Brain pericyte (primary cell): Measurements from ENCODE around the gene LDB3.

ENCODE experiments used
- DNase-seq: peaks from one replicate; pipeline ENCODE4 v3.0.0-alpha.2; 2012; ENCODE audit warnings: low read depth, low spot score

Gene LDB3

DNA sequence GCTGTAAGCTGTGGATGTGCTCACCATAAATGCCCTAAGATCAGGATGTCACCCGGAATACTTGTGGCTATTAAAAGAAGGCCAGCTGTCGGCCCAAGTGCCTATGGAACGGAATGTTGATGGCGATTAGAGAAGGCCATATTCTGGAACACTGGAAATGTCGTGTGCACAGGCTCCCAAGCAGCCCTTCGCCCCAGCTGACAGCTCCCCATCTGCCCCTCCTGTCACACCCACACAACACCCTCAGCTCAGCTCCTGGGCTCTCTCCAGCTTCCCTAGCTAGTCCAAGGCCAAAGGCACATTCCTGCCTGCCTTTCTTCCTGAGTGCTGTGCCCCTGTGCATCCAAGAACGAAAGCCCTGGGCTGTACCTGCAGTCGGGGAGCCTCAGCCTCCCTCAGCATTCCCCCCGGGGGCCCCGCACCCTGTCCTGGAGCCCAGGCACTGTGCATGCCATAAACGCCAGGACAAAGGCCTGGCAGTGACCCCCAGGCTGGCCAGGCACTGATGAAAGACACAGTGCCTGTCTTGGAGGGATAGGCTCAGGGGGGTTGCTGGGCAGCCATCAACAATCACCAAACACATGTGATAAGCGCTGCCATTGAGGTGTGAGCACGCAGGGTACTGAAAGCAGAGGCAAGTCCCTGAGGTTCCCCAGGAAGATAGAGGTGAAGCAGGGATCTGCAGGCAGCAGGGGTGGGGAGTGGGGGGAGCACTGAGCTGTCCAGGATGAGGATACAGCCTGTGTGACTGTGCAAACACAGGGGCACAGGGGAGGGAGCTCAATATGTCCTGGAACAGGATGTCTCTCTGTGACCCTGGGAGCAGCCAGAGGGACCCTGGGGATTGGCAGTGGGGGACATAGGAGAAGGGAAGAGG lies 3.7 kb upstream of the LDB3 start:
- DNase-seq, result no peak

DNA sequence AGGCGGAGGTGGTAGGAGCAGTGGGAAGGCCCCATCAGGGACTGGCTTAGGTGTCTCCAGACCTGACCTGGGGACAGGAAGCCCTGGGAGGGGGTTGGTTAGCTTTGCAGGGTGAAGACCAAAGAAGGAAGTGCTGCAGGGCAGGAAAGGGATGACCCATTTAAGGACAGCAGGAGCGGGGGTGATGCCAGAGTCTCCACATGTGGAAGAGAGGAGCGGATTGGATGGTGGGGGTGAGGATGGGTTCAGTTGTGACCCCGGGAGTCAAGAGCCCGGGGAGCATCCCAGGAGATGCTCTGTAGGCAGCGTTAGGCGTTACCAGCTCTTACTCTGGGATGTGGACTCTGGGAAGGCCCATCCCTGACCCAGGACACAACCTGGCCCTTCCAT lies 3.1 kb upstream of the LDB3 start:
- no peak for DNase-seq

DNA sequence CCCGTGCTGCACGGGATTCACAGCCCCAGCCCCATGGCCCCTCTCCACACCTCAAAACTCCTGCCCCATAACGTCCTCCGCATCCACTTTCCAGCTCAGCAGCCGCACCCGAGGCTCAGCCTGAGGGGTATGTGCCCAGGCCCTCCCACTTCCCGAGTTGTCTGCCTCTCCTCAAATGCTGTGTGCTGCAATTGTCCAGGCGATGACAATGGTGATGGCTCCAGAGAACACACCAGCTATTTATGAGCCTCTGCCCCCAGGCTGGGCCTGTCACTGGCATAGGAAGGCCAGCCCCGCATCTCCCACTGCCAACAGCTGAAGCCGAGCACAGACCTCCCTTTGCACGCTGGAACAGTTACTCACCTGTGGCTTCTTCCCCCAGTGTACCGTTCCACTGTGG lies 2.4 kb upstream of the LDB3 start:
- no peak for DNase-seq

DNA sequence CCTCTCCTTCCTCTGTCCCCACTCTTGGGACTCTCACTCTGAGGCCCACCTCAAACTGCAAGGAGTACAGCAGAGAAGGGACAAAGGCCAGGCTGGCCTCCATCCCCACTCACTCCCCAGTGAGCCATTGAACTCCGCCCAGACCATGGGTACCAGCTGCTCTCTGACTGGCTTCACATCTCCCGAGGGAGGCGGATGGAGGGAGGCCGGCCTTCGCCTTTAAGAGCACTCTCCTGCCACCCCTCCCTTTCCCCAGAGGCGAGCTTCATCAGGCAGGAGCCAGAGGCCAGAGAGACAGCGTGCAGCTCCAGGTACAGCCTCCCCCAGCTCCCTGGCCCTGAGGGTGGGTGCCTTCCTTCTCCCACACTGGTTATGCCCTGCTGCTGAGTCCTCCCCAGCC lies 1.8 kb upstream of the LDB3 start:
- no peak for DNase-seq

DNA sequence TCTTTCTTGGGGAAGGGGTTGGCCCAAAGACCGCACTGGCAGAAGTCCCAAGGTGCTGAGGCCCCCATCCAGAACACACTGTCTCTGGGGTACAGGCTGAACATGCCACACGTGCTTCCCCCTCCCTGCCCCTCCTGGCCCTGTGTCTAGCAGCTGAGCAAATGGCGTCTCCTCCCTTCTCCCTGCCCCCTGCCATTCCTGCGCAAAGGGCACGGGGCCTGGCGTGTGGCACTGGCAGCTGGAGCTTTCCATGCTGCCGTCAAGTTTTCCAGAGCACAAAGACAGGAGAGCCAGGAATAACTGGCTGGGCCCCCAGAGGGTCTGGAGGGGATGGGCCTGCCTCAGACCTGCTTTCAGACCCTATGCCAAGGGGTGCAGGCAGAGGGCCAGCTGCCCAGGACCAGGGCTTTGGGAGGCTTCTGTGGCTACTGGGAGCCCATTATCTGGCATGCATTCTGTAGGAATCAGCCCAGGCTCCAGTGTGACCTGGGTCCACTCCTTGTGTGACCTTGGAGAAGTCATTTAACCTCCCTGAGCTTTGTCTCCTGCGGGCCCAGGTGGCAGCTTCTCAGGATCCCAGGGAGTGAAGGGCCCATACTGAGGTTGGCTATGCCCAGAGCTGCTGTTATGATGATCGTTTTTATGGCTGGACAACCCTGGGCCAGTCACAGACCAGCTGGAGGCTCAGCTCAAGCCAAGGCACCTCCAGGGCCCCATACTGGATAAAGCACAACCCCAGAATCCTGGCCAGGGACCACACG lies 710 bp upstream of the LDB3 start:
- no peak for DNase-seq

DNA sequence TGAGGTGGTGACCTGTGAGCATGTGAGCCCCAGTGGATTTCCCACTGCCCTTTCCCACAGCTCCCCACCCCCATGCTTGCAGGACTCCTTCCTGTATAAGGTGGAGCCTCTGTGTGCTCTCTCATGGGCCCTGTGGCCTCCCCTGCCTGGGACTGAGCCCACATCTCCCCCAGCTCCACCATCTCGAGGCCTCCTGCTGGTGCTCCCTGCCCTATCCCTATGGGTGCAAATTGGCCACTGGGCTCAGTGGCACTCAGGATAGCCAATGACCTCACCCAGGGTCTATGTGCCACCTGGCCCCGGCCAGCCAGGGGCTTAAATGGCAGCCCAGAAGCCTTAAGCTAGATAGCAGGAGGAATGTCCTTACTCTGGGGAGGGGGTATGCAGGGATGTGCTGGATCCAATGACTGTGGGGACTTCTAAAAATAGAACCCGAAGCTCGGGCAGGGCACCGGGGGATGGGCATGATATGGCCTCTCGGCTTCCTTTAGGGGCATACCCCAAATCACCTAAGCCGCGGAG lies 2.0 kb downstream of the LDB3 start:
- no peak for DNase-seq

DNA sequence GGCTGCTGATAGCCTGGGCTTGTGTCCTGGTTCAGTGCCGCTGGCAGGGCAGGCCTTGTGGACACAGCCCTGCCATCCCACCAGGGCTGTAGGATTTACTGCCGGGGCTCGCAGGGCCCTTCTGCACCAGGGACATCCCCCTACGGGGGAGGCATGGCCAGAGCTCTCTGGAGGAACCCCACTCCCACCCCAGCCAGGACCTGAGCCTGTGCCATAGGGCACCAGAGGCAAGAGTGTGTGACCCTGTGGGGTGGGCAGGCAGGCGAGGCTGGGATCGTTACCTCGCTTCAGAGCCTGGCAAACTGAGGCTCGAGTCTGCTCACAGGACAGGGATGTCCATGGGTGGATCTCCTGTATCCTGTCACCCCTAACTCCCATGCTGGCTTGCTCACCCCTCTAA lies 2.6 kb downstream of the LDB3 start:
- no peak for DNase-seq

DNA sequence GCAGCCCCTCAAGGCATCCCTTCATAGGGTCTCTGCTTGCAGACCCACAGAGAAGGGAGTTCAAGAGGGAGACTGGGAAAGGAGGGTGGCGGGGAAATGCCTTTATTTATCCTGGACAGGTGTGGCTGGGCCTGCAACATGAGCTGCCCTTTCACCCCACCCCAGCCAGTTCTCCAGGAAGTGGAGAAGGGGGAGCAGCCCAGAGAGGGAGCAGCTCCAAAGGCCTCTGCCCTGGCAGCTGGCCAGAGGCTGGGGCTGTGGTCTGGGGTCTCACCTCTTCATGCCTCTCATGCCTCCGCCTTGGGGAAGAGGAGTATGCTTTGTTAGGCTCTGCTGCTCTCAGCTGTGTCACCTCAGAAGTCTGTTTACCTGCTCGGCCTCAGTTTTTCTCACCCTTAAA lies 3.1 kb downstream of the LDB3 start:
- DNase-seq, result no peak

DNA sequence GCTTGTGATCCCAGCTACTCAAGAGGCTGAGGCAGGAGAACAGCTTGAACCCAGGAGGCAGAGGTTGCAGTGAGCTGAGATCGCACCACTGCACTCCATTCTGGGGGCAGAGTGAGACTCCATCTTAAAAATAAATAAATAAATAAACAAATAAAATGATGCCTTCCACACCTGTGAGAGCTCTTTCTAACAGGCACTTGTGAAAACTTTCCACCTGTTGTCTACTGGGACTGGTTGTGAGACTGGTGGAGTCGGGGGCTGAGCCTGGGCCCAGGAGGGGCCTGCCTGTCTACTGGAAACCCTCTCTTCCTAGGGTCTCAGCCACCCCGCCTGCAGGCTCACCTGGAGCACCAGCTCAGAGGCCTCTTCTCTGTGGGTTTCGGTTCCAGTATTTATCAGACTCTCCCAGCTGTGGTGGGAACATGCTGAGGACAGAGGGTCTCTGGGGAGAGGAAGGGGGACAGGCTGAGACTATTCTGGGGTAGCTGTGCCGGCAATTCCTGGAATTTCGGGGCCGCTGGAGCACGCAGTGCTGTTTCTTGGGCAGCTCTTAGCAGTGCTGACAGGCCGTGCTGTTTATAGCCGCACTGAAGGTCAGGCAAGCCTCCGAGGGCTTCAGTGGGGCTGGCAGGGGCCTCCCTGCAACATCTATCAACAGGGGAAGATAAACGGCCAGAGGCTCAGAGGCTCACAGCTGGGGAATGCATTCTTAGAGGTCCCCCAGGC lies 3.8 kb downstream of the LDB3 start:
- DNase-seq, result no peak

DNA sequence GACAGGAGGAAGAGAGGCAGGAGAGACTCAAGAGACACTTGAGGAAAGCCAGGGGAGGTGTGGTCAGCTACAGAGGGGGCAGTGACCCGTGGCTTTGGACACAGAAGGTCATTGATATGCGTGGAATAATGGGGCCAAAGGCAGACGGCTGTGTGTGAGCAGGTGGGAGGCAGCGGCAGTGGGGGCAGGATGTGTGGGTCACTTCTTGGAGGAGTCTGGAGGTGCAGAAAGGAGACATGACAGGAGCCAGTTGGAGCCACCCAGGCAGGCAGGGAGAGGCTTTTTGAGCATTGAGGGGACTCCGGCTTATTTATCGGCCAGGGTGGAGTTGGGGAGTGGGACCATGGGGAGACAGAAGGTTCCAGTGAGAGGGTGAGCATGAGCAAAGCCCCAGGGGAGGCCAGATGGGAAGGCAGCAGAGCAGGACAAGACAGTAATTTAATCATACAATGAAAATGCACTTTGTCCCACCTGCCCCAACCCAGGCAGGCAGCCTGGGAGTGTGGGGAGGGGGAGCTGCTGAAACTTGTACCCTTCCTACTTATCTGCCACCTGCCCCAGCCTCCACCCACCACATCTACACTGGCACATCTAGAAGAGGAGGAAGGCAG lies 5.0 kb downstream of the LDB3 start:
- DNase-seq, result no peak

DNA sequence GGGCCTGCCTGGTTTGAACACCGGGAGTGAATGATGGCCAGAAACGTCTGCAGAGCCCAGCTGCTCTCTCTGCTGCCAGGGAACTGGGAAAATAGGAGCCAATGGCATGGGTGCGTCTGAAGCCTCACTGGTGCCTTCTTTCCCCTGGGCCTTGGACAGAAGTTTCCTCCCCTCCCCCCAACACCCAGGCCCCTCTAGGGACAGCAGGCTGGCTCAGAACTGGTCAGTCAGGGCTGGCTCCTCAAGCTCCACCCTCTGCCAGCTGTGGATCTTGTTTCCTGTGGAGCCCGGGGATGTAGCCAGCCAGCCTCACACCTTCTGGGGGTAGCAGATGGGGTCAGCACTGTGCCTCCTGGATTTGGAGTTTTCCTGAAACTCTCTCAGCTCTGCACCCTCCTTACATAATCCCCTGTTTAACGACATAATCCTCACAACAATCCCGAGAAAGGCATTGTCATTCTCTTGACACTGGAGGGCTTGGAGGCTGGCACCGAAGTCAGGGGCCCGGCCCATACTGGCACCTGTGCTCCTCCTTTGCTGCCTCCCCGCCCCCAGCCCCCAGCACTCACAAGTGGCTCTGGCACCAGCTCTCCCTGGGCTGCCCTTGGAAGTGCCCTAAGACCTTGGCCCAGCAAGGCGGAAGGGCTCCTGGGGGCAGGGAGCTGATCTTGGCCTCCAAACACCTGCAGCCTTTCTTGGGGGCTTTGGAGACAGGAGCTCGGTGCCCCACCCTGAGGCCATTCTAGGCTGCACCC lies 5.7 kb downstream of the LDB3 start:
- DNase-seq, result no peak

DNA sequence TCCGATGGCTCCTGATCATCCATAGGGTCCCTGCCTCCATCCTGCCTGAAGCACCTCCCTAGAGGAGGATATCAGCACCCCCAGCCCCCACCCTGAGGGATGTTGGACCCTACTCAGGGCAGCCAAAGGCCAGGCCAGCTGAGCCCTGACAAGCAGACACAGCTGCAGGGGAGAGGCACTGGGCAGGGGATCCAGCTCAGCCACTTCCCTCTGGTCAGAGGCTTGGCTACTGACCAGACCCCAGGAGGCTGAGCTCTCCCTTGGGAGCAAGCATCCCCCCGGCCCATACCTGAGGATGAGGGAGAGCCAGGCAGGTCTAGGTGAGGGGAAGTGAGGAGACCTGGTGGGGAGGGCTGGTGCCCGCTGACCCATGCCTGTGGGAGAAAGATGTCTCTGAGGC lies 6.6 kb downstream of the LDB3 start:
- no peak for DNase-seq

DNA sequence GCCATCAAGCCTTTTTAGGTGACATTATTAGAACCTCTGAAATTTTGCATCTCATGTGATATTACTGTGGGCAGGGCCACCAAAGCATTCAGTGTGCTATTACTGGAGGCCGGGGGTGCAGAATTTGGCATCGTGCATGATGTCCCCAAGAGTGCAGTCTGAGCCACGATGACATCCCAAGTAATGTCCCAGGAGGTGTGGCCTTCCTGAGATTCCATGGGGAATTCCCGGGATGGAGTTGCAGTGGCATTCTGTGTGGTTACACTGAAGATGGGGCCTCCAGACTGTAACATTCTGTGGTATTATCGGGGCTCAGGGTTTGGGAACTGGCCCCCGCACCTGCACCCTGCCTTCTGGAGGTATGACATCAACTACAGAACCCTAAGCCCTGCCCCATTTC lies 9.1 kb downstream of the LDB3 start:
- no peak for DNase-seq

DNA sequence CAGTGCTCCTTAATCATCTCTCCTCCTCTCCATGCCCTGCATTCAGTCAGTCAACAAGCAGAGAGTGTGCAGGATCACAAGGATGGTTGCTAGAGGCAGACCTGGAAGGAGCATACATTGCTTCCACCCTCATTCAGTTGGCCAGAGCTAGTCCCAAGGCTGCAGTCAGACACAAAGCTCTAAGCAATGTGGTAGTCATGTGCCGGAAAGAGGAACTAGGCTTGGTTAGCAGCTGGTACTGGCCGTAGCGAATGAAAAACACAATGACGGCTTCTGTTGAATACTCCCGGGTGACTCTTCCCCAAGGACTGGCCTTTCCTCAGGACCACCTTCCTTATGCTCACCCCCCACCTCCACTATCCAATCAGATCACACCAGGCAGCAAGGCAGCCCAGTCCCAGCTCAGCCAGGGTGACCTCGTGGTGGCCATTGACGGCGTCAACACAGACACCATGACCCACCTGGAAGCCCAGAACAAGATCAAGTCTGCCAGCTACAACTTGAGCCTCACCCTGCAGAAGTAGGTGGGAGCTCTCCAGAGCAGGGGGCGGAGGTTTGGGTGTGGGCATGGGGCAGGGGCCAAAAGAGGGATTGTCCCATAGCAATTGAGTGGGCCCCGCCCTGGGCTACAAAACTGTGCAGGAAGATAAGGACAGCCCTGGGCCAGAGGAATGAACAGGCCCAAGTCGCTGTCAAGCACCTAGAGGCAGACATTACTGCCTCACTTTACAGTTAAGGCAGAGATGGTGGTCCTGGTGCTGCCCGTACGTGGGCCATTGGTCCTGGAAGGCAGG lies 10.9 kb downstream of the LDB3 start:
- DNase-seq, result no peak

DNA sequence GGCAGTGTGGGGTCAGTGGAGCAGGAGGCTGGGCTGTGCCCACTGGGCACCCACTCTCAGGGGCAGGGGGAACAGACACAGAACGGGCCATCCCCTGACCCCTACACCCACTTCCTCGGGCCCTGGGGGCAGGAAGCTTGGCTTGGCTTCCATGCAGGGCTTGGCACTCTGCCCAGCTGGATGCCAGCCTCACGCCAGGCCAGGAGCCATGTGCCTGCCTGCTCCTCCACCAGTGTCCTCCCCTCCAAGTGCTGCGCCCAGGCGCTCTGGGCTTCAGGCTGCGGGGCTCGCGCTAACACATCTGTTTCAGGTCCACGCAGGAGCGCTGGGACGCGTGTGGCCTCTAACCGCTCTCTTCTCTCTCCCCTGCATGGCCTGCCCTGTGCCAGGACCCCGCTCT lies 12.7 kb downstream of the LDB3 start:
- no peak for DNase-seq

DNA sequence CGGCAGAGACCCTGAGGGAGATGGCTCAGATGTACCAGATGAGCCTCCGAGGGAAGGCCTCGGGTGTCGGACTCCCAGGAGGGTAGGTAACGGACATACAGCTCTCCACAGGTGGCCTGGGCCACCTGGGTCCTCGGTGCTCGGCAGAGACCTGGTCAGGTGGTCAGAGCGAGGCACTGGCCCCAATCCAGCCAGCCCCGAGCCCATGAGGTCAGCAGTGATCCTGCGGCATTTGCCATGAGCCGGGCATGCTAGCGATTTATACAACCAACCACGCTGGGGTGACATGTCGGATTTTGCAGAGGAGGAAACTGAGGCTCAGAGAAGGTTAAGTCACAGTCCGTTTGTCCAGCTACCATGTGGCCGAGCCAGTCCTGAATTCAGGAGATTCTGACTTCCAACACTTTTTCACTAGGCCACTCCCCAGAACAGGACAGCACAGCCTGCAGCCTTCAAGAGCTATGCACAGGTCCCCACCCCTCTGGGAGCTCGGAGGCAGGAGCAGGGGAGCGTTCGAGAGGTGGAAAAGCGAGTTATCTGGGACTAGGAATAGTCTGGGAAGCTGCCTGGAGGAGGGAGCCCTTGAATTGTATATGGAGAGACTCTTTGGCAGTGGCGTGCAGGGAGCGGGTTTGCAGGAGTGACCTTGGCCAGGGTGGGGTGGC lies 13.5 kb downstream of the LDB3 start:
- no peak for DNase-seq

DNA sequence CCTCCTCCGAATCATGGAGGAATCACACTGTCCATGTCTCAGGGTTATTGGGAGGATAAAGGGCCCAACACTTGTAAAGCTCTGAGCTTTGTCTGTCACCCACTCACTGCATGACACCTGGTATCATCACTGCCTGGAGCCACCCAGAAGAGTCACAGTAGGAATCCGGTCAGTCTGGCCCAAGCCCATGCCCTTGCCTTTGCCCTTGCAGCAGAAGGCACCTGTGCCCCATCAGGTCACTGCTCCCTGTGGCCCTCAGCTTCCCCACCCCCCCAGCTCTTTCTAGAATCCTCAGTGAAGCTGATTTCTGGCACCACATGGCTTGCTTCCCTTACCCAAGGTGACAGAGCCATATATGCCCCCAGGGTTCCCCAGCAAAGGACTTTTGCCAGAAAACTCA lies 14.4 kb downstream of the LDB3 start:
- DNase-seq, result no peak

DNA sequence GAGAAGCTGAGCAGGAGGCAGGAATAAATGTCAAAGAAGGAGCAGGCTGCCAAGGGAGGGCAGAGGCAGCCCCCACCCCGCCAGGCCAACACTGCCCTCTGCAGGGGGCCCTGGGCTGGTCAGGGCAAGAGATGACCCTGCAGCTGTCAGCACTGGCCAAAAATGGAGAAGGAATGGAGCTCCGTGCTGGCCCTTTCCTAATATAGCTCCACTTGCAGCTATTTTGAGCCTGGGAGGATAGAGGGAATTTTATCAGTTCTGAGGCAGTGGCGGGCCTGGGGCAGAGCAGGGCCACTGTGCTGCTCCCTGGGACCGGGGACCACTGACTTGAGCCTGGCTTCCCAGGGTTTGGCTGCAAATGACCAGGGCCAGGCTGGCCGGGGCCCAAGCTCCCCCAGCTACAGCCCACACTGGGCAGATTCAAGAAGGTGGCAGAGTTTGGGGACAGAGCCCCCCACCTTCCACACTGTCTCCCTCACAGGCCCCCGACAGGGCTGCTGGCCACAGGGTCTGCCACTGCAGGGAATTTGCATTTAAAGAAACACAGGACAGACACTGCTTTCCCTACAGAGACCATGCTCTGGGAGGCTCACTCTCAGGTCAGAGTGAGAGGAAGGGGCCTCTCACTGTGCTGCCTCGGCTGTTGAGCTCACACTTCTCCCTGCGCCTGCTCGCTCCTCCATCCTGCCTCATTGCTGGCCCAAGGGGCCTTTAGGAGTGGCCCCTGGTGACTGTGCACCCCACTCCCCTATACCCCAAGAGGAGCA lies 16.2 kb downstream of the LDB3 start:
- DNase-seq, result no peak

DNA sequence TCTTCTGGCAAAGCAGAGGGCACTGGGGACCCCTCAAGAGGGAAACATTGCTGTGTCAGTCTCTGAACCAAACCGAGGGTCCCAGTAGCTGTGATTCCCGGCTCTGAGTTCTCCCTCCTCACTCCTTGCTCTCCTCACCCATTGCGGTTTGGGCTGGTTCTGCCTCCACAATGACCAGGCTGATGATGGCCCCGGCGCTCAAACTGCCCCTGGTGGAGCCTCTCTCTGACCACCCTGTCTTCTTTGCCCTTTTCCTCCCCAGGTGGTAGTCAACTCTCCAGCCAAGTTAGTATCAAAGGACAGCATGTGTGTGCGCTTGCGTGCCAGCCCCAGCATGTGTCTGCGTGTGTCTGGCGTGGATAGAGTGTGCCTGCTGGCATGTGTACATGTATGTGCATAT lies 17.1 kb downstream of the LDB3 start:
- no peak for DNase-seq
